Prostate gland (tissue), 2 donors: Measurements from ENCODE around the gene BFAR.

ENCODE experiments used
- POLR2A ChIP-seq: fragments of 450-650 bp; IDR thresholded peaks from one replicate; pipeline ENCODE4 v1.6.1; 2016; ENCODE audit warnings: antibody characterized with exemption, mild to moderate bottlenecking
- POLR2AphosphoS5 ChIP-seq: sonication (generic); formaldehyde crosslinking; IDR thresholded peaks from one replicate; pipeline ENCODE4 v1.6.1; 2017; ENCODE audit warnings: antibody characterized with exemption
- TF ChIP-seq, protein P1 (sequence below), 4 experiments: fragments of 200-600 bp in 2 of 4; fragments of 450-650 bp in 2 of 4; sonication (generic) in 2 of 4; IDR thresholded peaks; 1 replicate in 3 of 4; 2 replicates in 1 of 4; pipeline ENCODE4 v1.5.1; 2016 to 2019; ENCODE audit warnings: antibody characterized with exemption in 4 of 4, mild to moderate bottlenecking in 2 of 4, moderate library complexity in 2 of 4

DNA sequence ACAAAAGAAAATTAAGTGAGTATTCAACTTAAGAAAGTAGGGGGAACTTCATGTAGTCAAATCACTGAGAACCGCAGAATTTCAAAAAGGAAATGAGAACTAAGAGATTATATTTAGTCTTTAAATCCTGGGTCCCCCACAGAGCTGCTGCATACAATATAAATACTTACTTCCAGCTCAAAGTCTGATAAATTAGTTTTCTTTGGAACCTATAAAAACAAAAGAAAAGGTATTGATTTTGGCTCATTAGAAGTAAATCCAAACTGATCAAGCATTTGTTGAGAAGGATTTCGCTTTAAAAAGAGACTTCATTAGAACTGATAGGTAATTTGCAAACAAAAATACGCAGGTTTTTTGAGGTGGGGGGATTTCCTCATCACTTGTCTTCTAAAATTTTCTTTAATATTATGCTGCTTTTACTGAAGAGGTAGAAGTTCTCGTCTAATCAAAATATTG is 24.6 kb upstream of the BFAR start:
- TF ChIP-seq POLR2AphosphoS5, result no peak
- TF ChIP-seq, protein P1, sequence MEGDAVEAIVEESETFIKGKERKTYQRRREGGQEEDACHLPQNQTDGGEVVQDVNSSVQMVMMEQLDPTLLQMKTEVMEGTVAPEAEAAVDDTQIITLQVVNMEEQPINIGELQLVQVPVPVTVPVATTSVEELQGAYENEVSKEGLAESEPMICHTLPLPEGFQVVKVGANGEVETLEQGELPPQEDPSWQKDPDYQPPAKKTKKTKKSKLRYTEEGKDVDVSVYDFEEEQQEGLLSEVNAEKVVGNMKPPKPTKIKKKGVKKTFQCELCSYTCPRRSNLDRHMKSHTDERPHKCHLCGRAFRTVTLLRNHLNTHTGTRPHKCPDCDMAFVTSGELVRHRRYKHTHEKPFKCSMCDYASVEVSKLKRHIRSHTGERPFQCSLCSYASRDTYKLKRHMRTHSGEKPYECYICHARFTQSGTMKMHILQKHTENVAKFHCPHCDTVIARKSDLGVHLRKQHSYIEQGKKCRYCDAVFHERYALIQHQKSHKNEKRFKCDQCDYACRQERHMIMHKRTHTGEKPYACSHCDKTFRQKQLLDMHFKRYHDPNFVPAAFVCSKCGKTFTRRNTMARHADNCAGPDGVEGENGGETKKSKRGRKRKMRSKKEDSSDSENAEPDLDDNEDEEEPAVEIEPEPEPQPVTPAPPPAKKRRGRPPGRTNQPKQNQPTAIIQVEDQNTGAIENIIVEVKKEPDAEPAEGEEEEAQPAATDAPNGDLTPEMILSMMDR (IDR thresholded peaks at IDR 0.05), result no peak
- no peak for TF ChIP-seq POLR2A
